K562 (cell line): ENCODE measurements around the gene RNF223.

Experiments
- HNRNPLL ChIP-seq: fragments of 200-400 bp; formaldehyde crosslinking; IDR thresholded peaks from 2 replicates; pipeline ENCODE4 v1.6.1; 2017; ENCODE audit warnings: low read length, low read depth, mild to moderate bottlenecking; ENCODE audit not compliant: poor library complexity, severe bottlenecking
- TF ChIP-seq, protein P1 (sequence below): IDR thresholded peaks from 3 replicates; pipeline ENCODE4 v1.6.1; 2011; ENCODE audit warnings: borderline replicate concordance, mild to moderate bottlenecking; ENCODE audit not compliant: insufficient read length, insufficient read depth

DNA sequence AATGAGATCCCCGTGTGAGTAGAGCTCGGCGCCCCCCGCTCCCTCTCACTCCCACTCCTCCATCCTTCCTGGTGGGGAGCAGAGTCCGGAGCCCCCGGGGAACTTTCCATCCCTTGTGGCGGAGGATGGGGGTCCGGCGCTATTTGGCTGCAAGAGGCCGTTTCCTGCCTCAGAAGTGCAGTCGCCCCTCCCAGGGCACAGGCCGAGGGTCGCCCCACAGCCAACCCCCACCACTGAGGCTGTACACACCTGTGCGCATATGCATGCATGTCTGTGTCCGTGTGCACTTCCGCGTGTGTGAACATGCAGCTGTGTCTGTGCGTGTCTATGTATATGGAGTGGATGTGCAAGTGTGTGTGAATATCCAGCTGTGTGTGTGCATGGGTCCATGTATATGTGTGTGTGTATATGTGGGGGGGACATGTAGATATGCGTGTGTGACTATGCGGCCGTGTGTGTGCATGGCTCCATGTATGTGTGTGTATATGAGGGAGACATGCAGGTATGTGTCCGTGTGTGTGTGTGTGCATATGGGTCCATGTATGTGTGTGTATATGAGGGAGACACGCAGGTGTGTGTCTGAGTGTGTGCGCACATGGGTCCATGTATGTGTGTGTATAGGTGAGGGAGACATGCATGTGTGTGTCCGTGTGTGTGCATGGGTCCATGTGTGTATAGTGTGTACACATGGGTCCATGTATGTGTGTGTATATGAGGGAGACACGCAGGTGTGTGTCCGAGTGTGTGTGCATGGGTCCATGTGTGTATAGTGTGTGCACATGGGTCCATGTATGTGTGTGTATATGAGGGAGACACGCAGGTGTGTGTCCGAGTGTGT lies 21.9 kb downstream of the RNF223 start:
- TF ChIP-seq, protein P1, sequence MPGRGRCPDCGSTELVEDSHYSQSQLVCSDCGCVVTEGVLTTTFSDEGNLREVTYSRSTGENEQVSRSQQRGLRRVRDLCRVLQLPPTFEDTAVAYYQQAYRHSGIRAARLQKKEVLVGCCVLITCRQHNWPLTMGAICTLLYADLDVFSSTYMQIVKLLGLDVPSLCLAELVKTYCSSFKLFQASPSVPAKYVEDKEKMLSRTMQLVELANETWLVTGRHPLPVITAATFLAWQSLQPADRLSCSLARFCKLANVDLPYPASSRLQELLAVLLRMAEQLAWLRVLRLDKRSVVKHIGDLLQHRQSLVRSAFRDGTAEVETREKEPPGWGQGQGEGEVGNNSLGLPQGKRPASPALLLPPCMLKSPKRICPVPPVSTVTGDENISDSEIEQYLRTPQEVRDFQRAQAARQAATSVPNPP = no peak
- TF ChIP-seq HNRNPLL = no peak
